ENCODE data around the gene BRICD5.
A peak's percentile ranks its signal among the peaks of the same experiment; 100 is the strongest.

Gene BRICD5

DNA sequence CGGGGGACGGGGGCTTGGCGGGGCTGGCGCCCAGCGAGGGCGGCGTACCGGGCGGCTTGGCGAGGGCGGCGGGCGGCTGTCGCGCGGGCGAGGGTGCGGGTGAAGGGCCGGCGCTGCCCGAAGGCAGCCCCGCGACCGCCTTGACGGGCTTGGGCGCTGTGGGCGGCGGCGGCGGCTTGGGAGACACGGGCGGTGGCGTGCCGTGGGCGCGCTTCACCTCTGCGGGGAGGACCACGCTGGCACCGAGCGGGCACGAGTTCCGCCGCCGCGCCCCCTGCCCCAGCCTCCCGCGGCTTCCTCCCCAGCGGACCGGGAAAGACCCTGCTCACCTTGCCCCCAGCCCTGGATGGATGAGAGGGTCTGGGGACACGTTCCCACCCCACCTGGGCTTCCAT is 31.6 kb downstream of the BRICD5 start:
- no peak for DNase-seq

DNA sequence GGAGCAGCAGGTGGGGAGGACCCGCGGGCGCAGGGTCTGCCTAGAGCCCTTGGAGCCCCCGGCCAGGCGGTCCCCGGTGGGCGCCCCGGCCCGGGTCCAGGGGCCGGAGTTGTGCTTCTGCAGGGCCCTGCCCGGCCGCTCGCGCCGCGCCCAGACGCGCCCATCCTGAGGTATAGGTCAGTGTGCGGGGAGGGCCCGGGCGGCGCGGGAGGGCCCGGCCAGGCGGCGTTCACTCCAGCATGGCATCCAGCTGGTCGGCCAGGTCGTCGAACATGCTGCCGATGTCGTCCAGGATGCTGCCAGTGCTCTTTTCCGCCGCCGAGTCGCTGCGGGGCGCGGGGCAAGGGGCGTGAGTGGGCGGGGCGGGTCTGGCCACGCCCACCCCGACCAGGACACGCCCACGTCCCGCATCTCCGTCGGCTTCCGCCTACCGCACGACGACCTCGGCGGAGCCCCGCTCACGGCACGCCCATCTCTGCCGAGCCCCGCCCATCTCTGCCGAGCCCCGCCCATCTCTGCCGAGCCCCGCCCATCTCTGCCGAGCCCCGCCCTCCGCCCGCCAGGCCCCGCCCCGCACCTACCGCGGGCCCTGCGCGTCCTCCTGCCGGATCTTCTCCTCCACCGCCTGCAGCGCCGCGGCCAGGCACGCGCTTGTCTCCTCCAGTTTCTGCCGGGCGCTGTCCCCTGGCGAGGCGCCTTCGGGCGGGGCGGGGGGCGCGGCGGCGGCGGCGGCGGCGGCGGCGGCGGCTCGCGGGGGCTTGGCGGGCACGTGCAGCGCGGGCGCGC is 32.1 kb downstream of the BRICD5 start:
- peak; percentile 64 for DNase-seq

- no peak for DNase-seq
Observed at GRCh38 chr16:2177561-2177960, 33.1 kb downstream of the BRICD5 start.

DNA sequence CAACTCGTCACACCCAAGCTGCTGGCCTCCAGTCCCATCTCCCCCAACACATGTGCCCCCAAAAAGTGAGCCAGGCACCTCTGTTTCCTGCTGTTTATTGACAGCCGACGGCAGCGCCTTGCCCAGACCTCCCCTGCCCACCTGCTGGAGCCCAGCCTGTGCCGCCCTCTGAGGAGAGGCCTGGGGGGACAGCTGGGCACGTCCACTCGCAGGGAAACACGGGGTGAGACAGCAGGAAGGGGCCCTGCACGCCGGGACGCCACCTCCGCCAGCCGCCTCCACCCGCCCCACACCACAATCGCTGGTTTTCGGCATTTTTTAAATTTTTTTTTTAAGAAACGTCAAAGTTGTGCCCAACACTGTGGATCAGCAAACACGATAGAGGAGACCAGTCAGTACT is 33.6 kb downstream of the BRICD5 start:
- no peak for DNase-seq

GRCh38 chr16:2176047-2176446 is 34.6 kb downstream of the BRICD5 start:
- DNase-seq, result no peak

- DNase-seq, result no peak
Observed at GRCh38 chr16:2175454-2175853, 35.2 kb downstream of the BRICD5 start.

- no peak for DNase-seq
Observed at GRCh38 chr16:2174396-2175131, 36.1 kb downstream of the BRICD5 start.

- no peak for DNase-seq
Observed at GRCh38 chr16:2173916-2174315, 36.7 kb downstream of the BRICD5 start.

DNA sequence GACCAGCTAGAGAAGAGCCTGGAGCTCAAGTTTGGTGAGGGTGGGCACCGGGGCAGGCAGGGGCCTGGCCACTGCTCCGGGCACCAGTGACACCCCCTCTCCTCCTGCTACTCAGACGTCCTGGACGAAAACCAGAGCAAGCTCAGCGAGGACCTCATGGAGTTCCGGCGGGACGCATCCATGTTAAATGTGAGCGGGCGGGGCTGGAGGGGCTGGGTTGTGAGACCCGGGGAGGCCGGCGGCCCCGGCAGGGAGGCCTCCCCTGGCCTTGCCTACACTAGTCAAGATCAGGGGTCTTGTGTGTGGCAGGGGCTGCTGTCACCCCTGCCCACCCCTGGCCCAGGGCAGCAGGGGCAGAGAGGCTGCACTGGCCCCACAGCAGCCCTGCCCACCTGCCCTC is 37.3 kb downstream of the BRICD5 start:
- DNase-seq, result no peak

DNA sequence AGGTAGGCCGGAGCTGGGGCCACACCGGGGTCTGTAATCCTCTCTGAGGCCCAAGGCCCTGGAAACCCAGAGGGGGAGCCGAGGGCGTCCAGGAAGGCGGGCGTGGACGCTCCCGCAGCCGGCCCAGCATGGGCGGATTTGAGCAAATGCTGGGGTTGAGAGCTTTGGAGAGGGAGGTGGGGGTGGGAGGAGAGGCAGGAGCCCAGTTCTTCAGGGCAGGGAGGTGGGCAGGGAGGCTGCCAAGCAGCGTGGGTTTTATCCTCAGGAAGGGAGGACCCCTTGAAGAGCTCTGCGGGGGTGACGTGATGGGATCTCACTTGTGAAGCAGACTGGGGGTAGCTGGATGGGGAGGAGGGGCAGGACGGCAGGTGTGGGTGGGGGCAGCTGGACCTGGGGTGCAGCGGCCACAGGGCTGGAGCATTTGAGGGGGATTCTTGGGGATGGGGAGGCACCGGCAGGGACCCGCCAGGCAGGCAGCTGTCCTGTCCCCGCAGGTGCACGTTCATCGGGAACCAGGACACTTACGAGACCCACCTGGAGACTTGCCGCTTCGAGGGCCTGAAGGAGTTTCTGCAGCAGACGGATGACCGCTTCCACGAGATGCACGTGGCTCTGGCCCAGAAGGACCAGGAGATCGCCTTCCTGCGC is 37.9 kb downstream of the BRICD5 start:
- no peak for DNase-seq

- DNase-seq, result no peak
Observed at GRCh38 chr16:2171601-2172178, 39.0 kb downstream of the BRICD5 start.

- DNase-seq, result no peak
Observed at GRCh38 chr16:2170587-2171435, 39.9 kb downstream of the BRICD5 start.

- no peak for DNase-seq
Observed at GRCh38 chr16:2170080-2170479, 40.6 kb downstream of the BRICD5 start.

GRCh38 chr16:2167068-2167638 is 43.5 kb downstream of the BRICD5 start:
- DNase-seq, result no peak

DNA sequence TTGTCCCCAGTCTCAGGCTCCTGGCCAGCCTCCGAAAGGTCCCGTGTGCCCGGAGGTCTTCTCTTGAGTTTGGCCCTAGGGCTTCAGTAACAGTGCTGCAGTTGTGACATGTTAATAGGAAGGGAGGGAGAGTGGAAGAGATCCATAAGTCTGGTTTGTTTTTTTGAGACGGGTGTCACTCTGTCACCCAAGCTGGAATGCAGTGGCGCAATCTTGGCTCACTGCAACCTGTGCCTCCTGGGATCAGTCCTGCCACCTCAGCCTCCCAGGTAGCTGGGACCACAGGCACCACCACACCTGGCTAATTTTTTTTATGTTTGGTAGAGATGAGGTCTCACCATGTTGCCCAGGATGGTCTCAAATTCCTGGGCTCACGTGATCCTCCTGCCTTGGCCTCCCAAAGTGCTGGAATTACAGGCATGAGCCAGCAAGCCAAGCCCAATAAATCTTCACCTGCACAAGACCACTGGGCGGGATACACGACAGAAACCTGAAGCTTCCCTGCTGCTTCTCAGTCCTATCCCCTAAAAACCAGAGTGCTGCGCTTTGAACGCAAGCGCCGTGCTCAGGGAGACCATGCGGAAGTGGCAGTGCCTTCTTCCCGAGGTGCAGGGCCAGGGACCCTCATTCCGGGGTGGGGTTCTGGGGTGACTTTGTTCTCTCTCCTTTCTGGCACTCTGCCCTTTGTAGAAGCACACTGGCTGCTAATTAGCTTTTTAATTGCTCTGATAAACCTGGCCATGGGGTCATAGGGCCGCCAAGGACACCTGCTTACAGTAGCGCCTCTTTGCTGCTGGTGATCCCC is 44.2 kb downstream of the BRICD5 start:
- DNase-seq, result no peak

DNA sequence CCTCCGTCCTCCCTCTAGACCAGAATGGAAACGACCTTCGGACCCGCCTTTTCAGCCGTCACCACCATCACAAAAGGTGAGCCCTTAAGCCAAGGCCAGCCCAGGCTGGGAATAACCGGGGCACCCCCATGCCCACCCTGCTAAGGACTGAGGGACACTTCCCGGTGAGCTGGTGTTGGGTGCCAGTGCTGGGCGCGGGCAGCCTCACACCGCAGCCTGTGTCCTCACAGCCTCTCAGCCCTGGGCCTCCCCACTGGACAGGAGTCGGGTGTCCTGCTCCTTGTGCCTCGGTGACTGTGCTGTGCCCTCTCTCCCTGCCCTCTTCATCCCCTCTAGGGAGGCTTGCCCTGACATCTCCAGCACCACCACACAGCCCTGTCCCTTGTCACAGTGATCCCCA is 44.8 kb downstream of the BRICD5 start:
- no peak for DNase-seq

DNA sequence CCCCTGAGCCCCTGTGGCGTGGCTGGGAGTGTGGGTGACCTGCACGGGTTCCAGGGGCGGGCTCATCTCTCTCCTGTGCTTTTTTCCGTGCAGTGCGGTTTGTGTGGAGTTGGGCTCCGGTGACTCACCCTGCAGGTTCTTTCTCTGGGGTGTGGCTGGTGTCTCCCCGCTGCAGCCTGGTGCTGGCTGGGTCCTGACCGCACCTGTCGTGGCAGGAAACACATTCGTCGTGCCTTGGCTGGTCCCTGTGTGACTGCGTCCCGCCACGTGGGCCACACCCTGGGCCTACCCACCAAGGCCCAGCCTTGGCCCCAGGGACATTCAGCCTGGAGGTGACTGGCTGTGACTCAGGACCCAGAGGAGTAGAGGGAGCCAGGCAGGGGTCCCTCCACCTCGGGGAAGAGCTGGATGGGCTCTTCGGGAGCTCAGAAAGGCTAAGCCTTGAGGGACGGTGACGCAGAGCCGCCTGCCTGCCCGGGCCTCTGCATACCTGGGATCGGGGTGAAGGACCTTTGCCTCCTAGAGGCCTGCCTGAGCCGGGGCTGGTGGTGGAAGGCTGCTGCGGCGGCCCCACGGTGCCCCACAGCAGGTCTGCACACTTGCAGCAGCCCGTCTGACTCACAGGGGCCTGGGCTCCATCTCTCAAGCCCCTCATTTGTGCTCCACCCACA is 47.3 kb downstream of the BRICD5 start:
- DNase-seq, result no peak

GRCh38 chr16:2162676-2163118 is 48.0 kb downstream of the BRICD5 start:
- no peak for DNase-seq

DNA sequence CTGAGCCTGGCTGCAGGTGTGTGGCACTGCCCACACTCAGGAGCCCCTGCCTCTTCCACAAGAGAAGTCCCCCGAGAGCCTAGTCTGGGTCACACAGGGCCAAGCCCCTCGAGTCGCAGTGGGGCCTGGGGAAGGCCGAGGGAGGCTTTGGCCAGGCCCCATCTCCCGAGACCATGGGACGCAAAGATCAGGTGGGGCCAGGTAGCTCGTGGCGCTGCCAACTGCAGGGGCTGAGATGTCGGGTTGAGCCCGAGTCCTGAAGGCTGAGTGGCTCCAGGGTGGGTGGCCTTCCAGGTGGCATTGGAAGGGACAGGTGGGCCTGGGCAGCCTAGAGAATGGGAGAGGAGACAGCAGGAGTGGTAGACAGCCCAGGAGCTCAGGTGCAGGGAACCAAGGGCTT is 48.8 kb downstream of the BRICD5 start:
- DNase-seq, result no peak

- no peak for DNase-seq
Observed at GRCh38 chr16:2160915-2161551, 49.6 kb downstream of the BRICD5 start.
